ENCODE measurements around the gene YY1AP1.
"Not testable (repeated sequence)": the region's sequence is repeated elsewhere in the genome, so short reads cannot be mapped to it uniquely, and the experiment has no call there.

YY1AP1 gene, protein sequence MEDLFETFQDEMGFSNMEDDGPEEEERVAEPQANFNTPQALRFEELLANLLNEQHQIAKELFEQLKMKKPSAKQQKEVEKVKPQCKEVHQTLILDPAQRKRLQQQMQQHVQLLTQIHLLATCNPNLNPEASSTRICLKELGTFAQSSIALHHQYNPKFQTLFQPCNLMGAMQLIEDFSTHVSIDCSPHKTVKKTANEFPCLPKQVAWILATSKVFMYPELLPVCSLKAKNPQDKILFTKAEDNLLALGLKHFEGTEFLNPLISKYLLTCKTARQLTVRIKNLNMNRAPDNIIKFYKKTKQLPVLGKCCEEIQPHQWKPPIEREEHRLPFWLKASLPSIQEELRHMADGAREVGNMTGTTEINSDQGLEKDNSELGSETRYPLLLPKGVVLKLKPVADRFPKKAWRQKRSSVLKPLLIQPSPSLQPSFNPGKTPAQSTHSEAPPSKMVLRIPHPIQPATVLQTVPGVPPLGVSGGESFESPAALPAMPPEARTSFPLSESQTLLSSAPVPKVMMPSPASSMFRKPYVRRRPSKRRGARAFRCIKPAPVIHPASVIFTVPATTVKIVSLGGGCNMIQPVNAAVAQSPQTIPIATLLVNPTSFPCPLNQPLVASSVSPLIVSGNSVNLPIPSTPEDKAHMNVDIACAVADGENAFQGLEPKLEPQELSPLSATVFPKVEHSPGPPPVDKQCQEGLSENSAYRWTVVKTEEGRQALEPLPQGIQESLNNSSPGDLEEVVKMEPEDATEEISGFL

DNA sequence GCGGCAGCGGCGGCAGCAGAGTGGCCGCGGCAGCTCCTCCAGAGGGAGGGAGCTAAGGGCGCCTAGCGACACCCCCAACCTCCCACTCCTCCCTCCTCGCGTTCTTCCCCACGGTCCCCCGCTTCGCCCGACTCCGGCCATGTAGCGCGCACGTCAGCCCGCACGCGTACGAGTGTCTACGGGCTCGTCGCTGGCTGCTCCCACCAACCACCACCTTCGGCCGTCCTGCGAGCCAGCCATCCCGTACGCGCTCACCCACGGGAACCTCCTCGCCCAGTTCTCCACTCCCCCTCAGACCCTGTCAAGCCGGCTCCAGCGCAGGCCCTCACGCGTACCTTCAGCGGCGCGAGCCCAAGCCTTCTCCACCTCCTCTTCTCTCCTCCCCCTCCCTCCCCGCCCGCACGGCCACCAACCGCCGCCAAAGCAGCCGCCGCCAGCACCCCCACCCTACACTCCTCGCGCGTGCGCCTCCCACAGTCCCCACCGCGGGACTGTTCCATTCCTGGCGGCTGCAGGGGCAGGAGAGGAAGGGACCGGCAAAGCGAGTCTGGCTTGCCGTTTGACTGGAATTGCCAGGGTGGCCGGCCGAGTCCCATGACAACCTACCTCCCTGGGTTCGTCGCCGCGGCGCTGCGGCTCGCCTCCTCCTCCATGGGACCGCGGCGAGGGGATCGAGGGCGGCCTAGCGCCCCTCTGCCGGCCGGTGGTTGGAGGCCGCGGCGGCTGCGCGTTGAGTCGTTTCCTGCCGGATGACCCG is at the start of gene YY1AP1:
Gene YY1AP1 (minus strand): TSS at position 451 of the 757 bp plus-strand sequence. CDS start 8,338 bp downstream, outside the sequence.
- DNase-seq: peak; percentile 93

DNA sequence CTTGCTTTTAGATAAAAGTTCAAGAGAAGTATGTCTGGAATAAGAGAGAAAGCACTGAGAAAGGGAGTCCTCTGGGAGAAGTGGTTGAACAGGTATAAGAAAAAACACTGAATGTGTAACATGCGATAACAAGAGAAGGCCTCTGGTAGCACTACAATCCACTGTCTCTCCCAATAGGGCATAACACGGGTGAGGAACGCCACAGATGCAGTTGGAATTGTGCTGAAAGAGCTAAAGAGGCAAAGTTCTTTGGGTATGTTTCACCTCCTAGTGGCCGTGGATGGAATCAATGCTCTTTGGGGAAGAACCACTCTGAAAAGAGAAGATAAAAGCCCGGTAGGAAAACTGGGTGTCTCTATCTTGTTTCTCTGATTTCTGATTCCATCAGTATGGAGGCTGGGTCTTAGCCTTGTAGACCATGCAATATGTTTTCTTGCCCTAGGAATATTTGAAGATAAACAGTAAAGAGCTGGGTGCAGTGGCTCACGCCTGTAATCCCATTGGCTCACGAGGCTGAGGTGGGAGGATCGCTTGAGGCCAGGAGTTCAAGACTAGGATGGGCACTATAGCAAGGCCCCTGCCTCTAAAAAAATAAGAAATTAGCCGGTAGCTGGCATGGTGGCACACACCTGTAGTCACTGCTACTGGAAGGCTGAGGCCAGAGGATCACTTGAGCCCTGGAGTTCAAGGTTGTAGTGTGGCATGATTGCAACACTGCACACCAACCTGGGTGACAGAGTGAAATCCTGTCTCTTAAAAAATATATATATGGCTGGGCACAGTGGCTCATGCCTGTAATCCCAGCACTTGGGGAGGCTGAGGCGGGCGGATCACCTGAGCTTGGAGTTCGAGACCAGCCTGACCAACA is 40.7 kb upstream of the YY1AP1 start:
- DNase-seq: peak; percentile 93

DNA sequence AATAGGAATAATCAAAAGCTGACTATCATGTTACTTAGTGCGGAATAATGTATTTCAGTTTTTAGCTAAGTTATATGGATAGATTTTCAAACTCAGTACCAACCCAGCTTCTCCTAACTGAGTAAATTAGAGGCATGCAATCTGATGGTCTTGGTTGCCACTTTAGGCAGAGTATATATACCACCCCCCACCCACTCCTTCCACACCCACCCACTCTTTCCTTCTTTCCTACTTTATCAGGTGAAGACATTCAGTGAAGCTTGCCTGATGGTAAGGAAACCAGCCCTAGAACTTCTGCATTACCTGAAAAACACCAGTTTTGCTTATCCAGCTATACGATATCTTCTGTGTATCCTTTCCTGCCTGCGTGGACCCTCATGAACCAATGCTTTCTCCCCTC is 36.6 kb upstream of the YY1AP1 start:
- DNase-seq: no peak

DNA sequence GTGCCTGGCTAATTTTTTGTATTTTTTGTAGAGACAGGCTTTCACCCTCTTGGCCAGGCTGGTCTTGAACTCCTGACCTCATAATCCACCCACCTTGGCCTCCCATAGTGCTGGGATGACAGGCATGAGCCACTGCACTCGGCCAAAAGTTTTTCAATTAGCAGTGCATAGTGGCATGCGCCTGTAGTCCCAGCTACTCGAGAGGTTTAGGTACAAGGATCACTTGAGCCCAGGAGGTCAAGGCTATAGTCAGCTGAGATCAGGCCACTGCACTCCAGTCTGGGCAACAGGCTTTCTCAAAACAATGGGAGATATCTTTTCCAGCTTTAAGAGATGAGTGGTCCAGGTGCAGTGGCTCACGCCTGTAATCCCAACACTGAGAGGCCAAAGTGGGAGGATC is 31.1 kb upstream of the YY1AP1 start:
- no peak for DNase-seq

DNA sequence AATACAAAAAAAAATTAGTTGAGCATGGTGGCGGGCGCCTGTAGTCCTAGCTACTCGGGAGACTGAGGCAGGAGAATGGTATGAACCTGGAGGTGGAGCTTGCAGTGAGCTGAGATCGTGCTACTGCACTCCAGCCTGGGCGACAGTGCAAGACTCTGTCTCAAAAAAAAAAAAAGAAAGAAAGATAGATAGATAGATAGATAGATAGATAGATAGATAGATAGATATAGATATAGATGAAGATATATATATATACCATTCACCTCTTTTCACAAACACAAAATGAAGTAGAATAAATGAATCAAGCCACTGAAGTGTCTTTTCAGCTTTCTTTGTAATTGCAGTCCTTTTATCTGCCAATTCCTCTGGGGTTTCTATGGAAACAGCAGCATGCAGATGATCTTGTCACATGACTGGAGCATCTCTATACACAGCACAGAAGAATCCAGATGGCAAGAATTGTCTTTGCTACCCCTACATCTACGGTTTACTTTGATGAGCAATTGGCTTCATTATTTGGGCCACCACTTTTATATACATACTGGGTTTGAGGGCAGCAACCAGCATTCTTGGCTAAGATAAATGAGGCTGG is 30.0 kb upstream of the YY1AP1 start:
- peak; percentile 27 for DNase-seq

DNA sequence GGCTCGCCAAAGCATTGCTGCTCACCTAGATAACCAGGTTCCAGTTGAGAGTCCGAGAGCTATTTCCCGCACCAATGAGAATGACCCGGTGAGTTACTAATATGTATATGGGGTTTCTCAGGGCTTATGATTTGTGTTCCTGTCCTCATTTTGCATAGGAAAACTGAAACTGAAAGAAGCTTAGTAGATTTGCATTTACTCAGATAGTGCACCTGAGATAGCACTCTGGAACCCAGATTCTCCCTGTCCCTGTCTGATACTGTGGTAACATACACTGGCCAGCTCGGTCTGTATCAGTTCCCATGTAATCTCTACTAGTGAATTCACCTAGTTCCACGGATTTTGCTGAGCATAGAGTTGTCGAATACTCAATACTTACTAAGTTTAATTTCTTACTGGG is 28.5 kb upstream of the YY1AP1 start:
- DNase-seq: no peak

DNA sequence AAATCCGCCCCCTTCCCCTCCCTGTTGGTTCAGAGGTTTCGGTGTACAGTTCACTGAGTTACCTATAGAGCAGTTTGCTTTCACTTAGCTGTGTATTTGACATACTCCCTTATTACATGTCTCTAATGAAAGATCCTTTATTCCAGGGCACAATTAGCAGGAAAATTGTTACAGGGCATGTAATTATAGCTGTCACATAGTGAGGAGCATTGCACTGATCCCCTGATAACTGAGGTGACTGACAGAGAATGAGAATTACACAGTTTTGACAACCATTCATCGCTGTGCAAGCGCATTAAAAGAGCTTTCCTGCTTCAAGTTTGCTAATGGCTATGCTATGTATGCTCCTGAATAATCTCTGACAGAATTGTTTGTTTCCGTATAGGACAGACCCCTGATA is 27.2 kb upstream of the YY1AP1 start:
- no peak for DNase-seq

DNA sequence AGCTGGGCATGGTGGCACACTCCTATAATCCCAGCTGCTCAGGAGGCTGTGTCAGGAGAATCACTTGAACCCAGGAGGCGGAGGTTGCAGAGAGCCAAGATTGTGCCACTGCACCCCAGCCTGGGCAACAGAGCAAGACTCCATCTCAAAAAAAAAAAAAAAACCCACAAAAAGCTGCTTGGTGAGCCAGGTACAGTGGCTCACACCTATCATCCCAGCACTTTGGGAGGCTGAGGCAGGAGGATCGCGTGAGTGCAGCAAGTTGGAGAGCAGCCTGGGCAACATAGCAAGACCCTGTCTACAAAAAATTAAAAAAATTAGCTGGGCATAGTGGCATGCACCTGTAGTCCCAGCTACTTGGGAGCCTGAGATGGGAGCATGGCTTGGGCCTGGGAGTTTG is 26.5 kb upstream of the YY1AP1 start:
- DNase-seq: not testable (repeated sequence)

DNA sequence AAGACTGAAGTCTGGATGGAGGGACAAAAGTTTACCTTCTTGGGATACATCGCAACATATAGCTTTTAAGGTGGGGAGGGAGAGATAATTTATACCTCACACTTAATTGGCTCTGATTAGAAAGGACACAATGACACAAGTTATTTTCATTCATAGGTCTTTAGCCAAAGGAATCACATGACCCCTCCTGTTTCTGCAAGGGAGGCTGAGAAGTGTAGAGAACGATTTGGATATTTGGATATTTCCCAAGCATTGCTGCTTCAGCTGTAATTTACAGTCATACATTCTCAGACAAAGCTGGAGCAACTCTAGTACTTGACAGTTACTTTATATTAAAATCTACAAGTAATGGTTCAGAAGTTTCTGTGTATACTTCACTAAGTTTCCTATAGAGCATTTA is 24.5 kb upstream of the YY1AP1 start:
- no peak for DNase-seq

DNA sequence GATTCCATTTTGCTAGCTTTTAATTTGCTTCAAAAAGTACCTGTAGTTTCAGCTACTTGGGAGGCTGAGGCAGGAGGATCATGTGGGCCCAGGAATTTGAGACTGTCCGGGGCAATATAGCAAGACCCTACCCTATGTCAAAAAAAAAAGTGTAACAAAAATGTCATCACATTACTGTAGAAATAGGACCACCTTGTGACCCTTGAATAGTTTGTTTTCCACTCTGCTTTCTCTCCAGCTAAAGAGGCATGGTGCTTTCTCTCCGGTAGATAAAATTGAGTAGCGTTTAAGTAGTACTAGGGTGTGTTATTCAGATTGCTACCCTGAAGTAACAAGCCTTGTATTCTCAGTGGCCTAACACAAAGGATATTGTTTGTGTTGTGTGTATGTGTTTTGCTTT is 24.1 kb upstream of the YY1AP1 start:
- not testable (repeated sequence) for DNase-seq

DNA sequence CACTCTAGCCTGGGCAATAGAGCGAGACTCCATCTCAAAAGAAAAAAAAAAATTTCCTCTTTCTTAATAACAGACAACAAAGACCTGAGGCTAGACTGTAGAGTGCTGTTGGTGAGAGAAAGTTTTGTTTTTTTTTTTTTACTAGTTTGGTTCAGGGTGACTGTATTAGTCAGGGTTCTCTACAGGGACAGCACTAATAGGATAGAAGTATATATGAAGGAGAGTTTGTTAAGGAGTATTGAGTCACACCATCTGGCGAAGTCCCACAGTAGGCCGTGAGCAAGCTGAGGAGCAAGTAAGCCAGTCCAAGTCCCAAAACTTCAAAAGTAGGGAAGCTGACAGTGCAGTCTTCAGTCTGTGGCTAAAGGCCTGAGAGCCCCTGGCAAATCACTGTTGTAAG is 22.9 kb upstream of the YY1AP1 start:
- DNase-seq: not testable (repeated sequence)

DNA sequence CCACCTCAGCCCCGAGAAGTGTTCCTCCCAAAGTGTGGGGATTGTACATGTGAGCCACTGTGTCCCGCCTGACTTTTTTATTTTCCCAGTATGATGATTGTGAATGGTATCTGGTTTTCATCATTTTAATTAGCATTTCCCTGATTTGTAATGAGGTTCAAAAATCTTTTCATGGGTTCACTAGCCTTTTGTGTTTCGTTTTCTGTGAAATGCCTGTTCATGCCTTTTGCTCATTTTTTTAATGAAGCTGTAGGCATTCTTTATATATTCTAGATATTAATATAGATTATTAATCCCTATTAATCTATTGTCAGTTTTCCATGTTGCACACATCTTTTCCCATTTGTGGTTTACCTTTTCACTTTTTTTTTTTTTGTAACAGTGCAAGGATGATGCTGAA is 20.8 kb upstream of the YY1AP1 start:
- DNase-seq: no peak

DNA sequence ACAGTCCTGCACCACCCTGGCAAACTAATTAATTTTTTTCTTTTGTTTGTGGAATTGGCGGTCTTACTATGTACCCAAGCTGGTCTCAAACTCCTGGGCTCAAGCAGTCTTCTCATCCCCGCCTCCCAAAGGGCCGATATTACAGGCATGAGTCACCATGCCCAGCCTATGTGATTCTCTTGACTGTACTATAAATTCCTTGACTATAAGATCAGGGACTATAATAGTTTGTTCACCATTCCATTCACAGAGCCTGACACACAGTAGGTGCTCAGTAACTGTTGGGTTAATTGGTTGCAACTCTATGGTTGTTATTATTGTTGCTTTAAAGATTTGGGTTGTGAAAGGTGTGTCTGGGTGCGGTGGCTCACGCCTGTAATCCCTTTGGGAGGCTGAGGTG is 17.6 kb upstream of the YY1AP1 start:
- DNase-seq: no peak

DNA sequence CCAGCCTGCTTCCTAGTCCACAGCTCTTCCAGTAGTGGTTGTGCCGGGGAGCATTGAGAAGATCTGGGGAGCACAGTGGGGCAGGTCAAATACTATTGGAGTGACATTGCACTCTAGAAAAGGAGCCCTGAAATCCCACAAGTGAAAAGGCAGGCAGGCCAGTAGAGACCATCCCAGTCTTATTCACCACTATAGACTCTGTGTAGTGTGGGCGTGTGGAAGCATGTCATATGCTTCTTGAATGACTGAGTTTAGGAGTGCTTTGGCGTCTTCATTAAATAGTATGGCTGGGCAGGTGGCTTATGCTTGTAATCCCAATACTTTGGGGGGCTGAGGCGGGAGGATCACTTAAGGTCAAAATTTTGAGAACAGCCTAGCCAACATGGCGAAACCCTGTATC is 15.8 kb upstream of the YY1AP1 start:
- not testable (repeated sequence) for DNase-seq

DNA sequence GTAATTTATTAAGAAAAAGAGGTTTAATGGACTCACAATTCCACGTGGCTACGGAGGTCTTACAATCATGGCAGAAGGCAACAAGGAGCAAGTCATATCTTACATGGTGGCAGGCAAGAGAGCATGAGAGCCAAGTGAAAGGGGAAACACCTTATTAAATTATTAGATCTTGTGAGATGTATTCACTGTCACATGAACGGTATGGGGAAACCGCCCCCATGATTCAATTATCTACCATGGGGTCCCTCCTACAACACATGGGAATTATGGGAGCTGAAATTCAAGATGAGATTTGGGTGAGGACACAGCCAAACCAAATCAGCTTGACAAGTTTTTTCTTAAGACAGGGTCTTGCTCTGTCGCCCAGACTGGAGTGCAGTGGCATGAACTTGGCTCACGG is 14.6 kb upstream of the YY1AP1 start:
- no peak for DNase-seq

DNA sequence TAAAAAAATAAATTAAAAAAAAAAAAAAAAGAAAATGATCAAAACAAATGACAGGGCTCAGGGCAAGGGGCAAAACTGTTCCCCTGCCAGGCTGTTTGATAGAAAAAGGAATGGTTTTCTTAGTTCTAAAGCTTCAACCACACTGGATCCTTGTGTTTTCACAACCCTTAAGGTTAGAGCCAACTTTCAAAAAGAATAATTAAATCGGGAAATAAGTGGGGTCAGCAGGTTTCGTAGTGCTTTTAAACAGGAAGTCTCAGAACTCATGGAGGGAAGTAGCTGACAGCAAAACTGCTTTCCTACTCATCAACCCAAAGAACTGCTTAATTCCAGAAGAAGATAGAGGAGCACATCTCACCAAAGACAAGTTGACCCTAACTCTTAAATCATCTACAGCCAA is 13.1 kb upstream of the YY1AP1 start:
- DNase-seq: not testable (repeated sequence)

DNA sequence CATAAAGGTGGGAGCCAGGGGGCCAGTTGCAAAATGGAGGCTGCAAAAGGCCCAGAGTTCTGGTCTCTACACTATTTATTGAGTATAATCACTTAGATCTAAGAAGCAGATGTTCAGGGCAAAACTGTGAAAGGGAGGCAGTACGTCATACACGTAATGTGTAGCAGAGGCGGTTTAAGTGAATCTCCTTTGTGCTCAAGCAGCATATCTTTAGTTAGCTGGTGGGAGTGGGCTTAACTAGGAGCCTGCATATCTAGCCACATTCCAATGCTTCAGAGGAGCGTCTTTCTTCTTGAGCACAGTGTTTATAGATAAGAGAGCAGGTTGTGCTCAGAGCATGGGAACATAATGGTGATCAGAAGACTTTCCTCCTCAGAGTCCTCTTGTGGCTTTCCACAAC is 10.5 kb upstream of the YY1AP1 start:
- not testable (repeated sequence) for DNase-seq

DNA sequence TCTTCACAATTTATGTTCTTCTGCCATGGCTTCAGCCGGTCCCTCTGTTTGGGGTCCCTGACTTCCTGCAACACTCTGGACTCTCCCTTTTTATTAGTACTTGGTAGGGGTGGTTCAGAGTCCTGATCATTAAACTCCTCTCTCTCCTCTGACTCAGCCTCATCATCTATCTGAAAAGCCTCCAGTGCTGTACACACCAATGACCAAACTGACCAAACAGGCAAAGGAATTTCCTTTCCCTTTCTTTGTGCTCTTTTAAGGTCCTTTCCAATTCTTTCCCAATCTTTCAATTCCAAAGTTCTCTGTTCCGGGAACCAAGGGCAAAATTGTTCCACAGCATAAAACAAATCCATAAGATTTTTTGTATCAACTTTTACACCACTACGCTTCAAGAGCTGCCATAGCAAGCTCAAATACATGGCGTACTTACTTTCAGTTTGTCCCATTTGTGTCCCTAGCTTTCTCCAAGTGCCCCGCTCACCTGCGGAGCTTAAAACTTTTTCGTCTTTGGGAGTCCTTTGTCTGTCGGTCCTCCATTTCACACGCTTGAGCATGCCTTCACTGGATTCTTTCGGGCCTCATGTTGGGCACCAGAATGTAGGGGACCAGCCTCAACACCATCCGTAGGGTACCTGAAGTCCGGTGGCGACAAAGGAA is 9.9 kb upstream of the YY1AP1 start:
- DNase-seq: no peak

DNA sequence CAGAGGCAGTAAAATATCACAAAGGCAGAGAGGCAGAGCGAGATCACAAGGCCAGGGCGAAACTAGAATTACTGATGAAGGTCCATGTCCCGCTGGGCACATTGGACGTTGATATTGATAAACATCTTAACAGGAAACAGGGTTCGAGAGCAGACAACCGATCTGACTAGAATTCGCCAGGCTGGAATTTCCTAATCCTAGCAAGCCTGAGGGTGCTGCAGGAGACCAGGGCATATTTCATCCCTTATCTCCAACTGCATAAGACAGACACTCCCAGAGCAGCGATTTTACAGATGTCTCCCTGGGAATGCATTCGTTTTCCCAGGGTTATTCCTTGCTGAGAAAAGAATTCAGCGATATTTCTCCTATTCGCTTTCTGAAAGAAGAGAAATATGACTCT is 9.0 kb upstream of the YY1AP1 start:
- not testable (repeated sequence) for DNase-seq

DNA sequence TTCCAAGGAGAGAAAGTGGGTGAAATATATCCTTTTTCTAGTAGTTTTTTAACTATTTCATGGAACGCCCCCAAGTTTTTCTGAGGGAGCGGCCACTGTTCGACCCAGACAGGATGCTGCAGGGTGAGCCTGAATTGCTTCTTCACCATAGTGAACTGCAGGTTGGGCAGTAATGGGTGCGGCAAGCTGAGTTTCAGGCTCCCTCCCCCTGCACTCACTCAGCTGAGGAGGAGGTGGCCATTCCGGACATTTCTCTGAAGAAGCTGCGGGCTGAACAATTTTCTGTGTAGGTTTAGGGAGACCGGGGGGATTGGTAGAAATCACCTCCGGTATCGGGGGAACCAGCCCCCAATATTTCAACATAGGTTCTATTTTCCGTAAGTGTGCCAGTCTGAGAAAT is 8.5 kb upstream of the YY1AP1 start:
- DNase-seq: no peak

DNA sequence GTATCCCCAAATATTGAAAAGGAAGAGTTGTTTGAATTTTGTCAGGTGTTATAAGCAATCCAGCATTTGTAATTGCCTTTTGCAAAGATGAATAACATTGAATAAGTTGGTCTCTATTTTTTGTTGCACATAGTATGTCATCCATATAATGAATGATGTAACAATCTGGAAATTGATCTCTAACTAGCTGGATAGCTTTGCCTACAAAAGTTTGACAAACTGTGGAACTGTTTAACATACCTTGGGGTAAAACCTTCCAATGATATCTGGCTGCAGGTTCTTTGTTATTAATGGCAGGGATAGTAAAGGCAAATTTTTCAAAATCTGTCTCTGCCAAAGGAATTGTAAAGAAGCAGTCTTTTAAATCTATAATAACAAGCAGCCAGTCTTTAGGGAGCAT is 8.0 kb upstream of the YY1AP1 start:
- no peak for DNase-seq

DNA sequence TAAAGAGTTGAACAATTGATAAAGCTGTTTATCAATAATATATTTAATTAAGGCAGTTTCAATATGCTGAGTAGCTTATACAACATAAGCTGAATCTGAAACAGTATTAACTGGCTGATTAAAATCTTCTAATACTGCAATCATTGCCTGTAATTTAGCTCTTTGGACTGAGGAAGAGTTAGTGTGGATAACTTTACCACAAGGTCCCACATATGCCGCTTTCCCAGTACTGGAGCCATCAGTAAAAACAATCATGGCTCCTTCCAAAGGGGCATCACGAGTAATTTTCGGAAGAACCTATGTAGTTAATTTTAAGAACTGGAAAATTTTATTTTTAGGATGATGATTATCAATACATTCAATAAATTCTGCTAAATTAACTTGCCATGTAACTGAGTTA is 7.0 kb upstream of the YY1AP1 start:
- DNase-seq: no peak

All from NCI-H1694 treated with DMSO at 0.1 percent for 48 hours (cell line).